Heart right ventricle (tissue), 16 donors: Measurements from ENCODE around the gene RCBTB2. TPM values are rescaled to one million over a fixed set of nuclear protein-coding genes. Genes with fewer than 3 reads are reported as not detected.
"Not testable (repeated sequence)": the region's sequence is repeated elsewhere in the genome, so short reads cannot be mapped to it uniquely, and the experiment has no call there.

ENCODE experiments used
- ATAC-seq, 8 donors: fragments of 200-7000 bp; cut with Tn5 transposase; one replicate each; pipeline ENCODE4 v1.9.1; 2020; ENCODE audit warnings: mild to moderate bottlenecking in 8 of 8, moderate library complexity in 8 of 8, moderate number of reproducible peaks in 1 of 8
- DNase-seq, 2 donors: peaks; one replicate each; pipeline ENCODE4 v3.0.0-alpha.2; 2020
- H3K27ac ChIP-seq, 10 donors: fragments of 200-600 bp; sonication (generic) in 2 of 10; one replicate each; pipeline versions ENCODE4 v1.5.0 to v1.8.0; 2020 to 2022; ENCODE audit warnings: mild to moderate bottlenecking in 3 of 10
- H3K27me3 ChIP-seq, 7 donors: fragments of 200-600 bp; one replicate each; pipeline ENCODE4 v1.8.0; 2021 to 2022; ENCODE audit warnings: mild to moderate bottlenecking in 2 of 7
- H3K36me3 ChIP-seq, 9 donors: fragments of 200-600 bp; sonication (generic) in 1 of 9; one replicate each; pipeline versions ENCODE4 v1.5.0 to v1.8.0; 2020 to 2022; ENCODE audit warnings: mild to moderate bottlenecking in 2 of 9
- H3K4me1 ChIP-seq, 9 donors: fragments of 200-600 bp; sonication (generic) in 1 of 9; one replicate each; pipeline versions ENCODE4 v1.5.0 to v1.8.0; 2020 to 2022; ENCODE audit warnings: mild to moderate bottlenecking in 4 of 9
- H3K4me3 ChIP-seq, 10 donors: fragments of 200-600 bp; sonication (generic) in 2 of 10; one replicate each; pipeline versions ENCODE4 v1.5.0 to v1.8.0; 2020 to 2022; ENCODE audit warnings: mild to moderate bottlenecking in 7 of 10, moderate library complexity in 2 of 10
- H3K9me3 ChIP-seq, 11 donors: fragments of 200-600 bp in 10 of 11; sonication (generic) in 2 of 11; one replicate each; pipeline versions ENCODE4 v1.5.0 to v1.8.0; 2013 to 2022; ENCODE audit warnings: mild to moderate bottlenecking in 2 of 11, control low read depth in 1 of 11, moderate library complexity in 1 of 11
- CTCF ChIP-seq, 9 donors: fragments of 200-600 bp; sonication (generic) in 2 of 9; IDR thresholded peaks; one replicate each; pipeline versions ENCODE4 v1.5.0 to v1.8.0; 2021 to 2022; ENCODE audit warnings: antibody characterized with exemption in 9 of 9, mild to moderate bottlenecking in 5 of 9, moderate library complexity in 1 of 9
- WGBS, 2 donors: extraction: QIAGEN DNeasy Blood & Tissue Kit; methylation state at CpG; one replicate each; pipeline ENCODE4 v1.1.7; 2013; ENCODE audit warnings: inconsistent platforms in 1 of 2; 5-methylcytosine and 5-hydroxymethylcytosine counted together
- intact Hi-C, 10 donors: fragments of 100-400 bp; cut with DNase I; formaldehyde crosslinking; loops; one replicate each; pipeline versions ENCODE4 v1.11.1 to v1.14.2; 2022
- polyA plus RNA-seq, 2 donors: library from polyadenylated mRNA; stranded (reverse); fragments of 200-250 nt; gene quantifications; one replicate each; pipeline ENCODE4 v1.2.3, GENCODE V29; 2013
- total RNA-seq, 10 donors: library from RNA; stranded (reverse); fragmentation: NEBNext Ultra II Directional in 3 of 10; extraction: Animal tissue kit (Norgen Biotek cat#: 25700) in 3 of 10; gene quantifications; one replicate each; pipeline versions ENCODE4 v1.2.1 to v1.2.4, GENCODE V29; 2021 to 2023
- donor health status: Arrhythmogenic right ventricular cardiomyopathy.
- donor health status: ischemic (EF 13 %, LVEDD 7.1; RV severe dilation, severe dysfunction).
- donor health status: healthy with polysubstance abuse.
- donor health status: DM: no; HTN: yes; CAD: no.
- donor health status: DM: no; HTN: no; CAD: no.
- donor health status: ischemic (EF 25% LVEDD 6.9; RV normal size, moderate dysfunction).
- donor health status: ischemic (EF 25% LVEDD 5.7; RV mildly dilated, moderate dysfunction).
- donor health status: healthy.
- donor health status: DM: yes; HTN: yes; CAD: no.
- donor health status: Ischemic cardiomyopathy.
- donor health status: ischemic (EF 35%, LVEDD 5.7; RV mildly dilated, moderate dysfunction).
- donor health status: nonischemic (EF 11% LVEDD 7.7; RV severe dilation, severe dysfunction).
- donor health status: DM: yes; HTN: yes; CAD: no.
- donor health status: PGD.
- donor health status: ischemic (EF 29% LVEDD 5.4; RV normal size, mild dysfunction).
- donor health status: nonischemic (EF 23%, LVEDD 6.1; RV moderate dilation, normal function).

The RCBTB2 gene
- total and polyA plus RNA-seq, 12 donors: 4.9 to 22.9 (median 12.2) TPM

GRCh38 chr13:48456546-48456945 is 76.3 kb downstream of the RCBTB2 start:
- no peak overlapping the region for H3K4me3 ChIP-seq
- intact Hi-C loops: no loop called here
- no peaks in the 10 kb centered on the region for H3K27me3 ChIP-seq
- ATAC-seq (no peak), DNase-seq (no peak)
- H3K27ac ChIP-seq: no peak overlapping the region
- no peaks in the 10 kb centered on the region for H3K4me1 ChIP-seq
- TF ChIP-seq CTCF (IDR thresholded peaks at IDR 0.05): no peak
- WGBS, 2 donors: 97 to 98% methylated on average over 10 of the region's 10 CpGs
- peaks cover 0 to 87% (median 43%) of the 10 kb centered on the region in 9 donors for H3K36me3 ChIP-seq
- peaks cover 0 to 5% (median 0%) of the 10 kb centered on the region in 11 donors for H3K9me3 ChIP-seq

- H3K4me3 ChIP-seq, H3K27me3 ChIP-seq, H3K27ac ChIP-seq, DNase-seq, ATAC-seq, intact Hi-C loops: not testable (repeated sequence)
- Histone ChIP-seq H3K36me3 (peaks cover 0 to 34% (median 9%) of the 10 kb centered on the region in 9 donors), H3K4me1 (peaks cover 0 to 35% (median 10%) of the 10 kb centered on the region in 9 donors), H3K9me3 (peaks cover 0 to 23% (median 13%) of the 10 kb centered on the region in 11 donors)
These were observed 81.7 kb downstream of the RCBTB2 start for GRCh38 chr13:48451196-48451595.

GRCh38 chr13:48449656-48450055 is 83.2 kb downstream of the RCBTB2 start:
- DNase-seq (no peak), ATAC-seq (no peak)
- H3K27me3 ChIP-seq: no peaks in the 10 kb centered on the region
- no peak overlapping the region for H3K4me3 ChIP-seq
- H3K27ac ChIP-seq: peak overlapping the region in 3 of 10 donors; percentile 7 to 69 (median 17)
- intact Hi-C loops: loop anchor here in 2 of 10 donors (5.0 to 10.0 kb wide), 2 partner anchors 43 to 55 kb away; no protein-coding TSS in a partner anchor
- peaks cover 0 to 46% (median 12%) of the 10 kb centered on the region in 9 donors for H3K4me1 ChIP-seq
- peaks cover 0 to 19% (median 7%) of the 10 kb centered on the region in 9 donors for H3K36me3 ChIP-seq
- 92 to 95% methylated on average over 2 of the region's 2 CpGs for WGBS, 2 donors
- TF ChIP-seq CTCF (IDR thresholded peaks at IDR 0.05): no peak
- peaks cover 0 to 23% (median 13%) of the 10 kb centered on the region in 11 donors for H3K9me3 ChIP-seq

GRCh38 chr13:48448959-48449614 is 83.8 kb downstream of the RCBTB2 start:
- 61 to 66% methylated on average over 6 of the region's 6 CpGs for WGBS, 2 donors
- H3K4me3 ChIP-seq: peak overlapping the region in 6 of 10 donors; percentile 5 to 21 (median 10)
- peak overlapping the region in 7 of 10 donors; percentile 7 to 69 (median 30) for H3K27ac ChIP-seq
- no peaks in the 10 kb centered on the region for H3K27me3 ChIP-seq
- peaks cover 0 to 23% (median 13%) of the 10 kb centered on the region in 11 donors for H3K9me3 ChIP-seq
- DNase-seq: no peak
- peaks cover 0 to 46% (median 12%) of the 10 kb centered on the region in 9 donors for H3K4me1 ChIP-seq
- H3K36me3 ChIP-seq: peaks cover 0 to 13% (median 7%) of the 10 kb centered on the region in 9 donors
- no peak for TF ChIP-seq CTCF (IDR thresholded peaks at IDR 0.05)
- intact Hi-C loops: loop anchor here in 2 of 10 donors (5.0 to 10.0 kb wide), 2 partner anchors 43 to 56 kb away; no protein-coding TSS in a partner anchor
- ATAC-seq: peak in 2 of 8 donors; percentile 47 to 59
